Hematopoietic multipotent progenitor cell treated with erythropoietin and hydrocortisone succinate and interleukin-3 and kit ligand, for 15 days (in vitro differentiated cells): ENCODE measurements around the gene NSD2.
"Not testable (repeated sequence)": the region's sequence is repeated elsewhere in the genome, so short reads cannot be mapped to it uniquely, and the experiment has no call there.

Experiments
- DNase-seq: peaks from one replicate; pipeline ENCODE4 v3.0.0-alpha.2; 2015; ENCODE audit warnings: low spot score

NSD2 gene

DNA sequence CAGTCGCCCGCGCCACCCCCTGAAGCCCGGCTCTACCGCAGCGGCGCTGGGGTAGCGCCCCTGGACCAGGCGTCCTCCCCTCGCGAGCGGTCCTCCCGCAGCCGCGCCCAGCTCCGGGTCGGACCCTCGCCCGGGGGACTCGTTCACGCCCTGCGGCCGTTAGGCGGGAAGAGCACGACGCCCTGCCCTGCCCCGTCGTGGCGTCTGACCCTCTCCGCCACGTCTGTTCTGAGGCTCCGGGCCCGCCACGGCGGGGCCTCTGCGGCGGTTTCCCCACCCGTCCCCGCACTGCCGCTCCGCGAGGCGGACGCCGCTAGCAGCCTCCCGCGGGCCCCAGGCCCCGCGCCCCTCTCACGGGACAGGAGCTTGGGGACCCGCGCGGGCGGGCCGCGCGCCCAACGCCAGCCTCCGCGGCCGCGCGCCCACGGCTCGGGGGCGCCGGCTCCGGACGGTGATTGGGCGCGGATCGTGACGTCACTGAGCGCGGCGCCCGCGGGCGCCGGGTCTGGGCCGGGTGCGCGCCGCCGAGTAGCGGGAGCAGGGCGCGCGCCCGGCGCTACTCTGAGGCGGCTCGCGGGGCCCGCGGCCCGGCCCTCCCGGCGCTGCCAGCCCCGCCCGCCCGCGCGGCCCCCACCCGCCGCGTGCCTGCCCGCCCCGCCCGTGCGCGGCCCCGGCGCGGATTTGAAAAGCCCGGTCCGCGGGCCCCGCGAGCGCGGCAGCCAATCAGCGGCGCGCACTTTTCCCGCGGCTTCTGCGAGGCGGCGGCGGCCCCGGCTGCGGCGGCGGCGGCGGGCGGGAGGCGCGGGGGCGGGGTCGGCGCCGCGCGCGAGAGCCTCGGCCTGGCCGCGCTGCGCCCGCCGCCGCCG, at the start of gene NSD2:
TSS of gene NSD2 (plus strand) at position 816 of the 866 bp plus-strand sequence. CDS start 29,262 bp downstream, outside the sequence.
- peak; percentile 90 for DNase-seq

DNA sequence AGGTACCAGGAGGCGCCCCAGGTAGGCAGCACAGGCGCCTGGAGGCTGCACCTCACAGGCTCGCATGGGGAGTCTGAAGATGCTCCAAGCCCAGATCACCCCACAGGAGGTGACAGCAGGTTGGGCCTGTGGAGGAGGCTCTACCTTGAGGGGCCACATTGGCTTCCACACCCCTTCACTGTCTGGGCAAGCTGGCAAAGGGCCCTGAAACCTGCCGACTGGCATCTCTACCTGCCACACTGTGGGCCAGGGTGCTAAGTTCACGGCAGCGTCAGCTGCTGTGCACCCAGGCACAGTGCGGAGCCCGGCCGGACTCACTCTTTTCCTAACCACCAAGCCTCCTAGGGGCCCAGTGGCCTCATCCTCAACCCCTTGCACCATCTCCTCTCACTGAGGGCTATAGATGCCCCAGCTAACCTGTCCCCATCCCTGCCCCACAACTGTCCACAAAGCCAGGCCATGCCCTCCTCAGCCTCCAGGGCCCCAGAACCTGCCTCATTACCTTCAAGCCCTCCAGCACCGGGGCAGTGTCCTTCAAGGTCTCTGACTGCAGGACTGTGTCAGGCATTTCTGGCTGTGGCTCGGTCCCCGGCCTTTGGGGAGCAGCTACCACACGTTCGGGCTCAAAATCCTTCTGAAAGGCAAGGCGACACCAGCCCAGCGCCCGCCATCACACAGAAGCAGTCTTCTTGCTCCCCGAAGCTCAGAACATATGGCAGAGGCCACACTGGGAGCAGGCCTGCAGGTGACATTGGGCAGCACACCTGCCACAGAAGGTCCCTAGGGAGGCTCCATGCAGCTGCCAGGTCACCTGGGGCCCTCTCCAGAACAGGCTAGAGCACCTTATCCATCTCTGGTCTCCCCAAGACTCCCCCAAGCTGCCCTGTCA, 49.3 kb upstream of the NSD2 start:
- DNase-seq = no peak

GRCh38 chr4:1822568-1823544, 48.3 kb upstream of the NSD2 start:
- DNase-seq = no peak

- DNase-seq = no peak
These were observed 47.7 kb upstream of the NSD2 start for GRCh38 chr4:1823545-1823932.

DNA sequence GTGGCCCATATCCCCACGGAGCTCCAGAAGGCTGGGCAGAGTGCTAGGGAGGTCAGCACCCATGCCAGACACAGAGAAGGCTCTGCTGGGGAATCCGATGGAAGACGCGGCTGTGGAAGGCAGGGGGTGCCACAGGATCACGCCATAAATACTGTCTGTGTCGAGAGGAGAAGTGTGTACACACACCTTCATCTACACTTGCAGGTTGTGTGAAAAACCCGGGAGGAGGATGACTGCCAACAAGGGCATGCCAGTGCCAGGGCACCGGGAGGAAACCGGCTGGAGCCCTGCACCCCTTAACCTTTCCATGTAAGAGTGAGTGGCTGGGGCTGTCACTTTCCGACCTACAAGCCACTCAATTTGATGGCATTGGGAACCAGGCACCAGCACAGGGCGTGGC, 46.4 kb upstream of the NSD2 start:
- DNase-seq = no peak

- no peak for DNase-seq
These were observed 45.9 kb upstream of the NSD2 start for GRCh38 chr4:1825326-1825725.

DNA sequence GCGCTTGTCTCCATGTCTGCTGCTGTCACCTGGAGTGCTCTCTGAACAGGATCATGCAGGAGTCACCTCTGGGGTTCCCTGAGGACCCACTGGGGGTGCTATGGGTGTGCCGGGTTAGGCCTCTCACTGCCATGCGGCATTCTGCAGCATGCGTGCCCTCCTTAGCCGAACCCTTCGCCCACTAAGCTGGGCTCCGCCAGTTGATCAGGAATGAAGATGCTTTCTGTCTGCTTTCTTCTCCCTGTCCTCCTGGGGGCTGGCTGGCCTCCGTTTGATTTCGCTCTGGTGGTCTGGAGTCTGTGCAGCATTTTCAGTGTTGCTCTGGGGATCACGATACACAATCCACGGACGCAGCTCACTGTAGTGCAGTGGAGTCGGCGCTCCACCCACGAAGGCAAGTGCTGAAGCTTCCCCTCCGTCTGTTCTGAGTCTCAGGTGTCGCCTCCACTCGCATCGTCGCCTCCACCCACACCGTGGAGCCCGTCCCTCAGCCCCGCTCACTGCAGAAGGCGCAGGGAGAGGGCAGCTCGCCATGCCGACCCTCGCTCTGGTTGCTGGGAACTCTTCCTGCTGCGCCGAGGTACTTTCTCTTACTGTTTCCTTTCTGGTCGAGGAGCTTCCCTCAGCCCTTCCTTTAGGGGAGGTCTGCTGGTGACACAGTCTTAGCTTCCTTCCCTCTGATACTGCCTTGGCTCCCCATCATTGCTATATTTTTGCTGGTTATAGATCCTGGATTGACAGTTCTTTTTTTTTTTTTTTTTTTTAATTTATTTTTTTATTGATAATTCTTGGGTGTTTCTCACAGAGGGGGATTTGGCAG, 44.5 kb upstream of the NSD2 start:
- no peak for DNase-seq

- DNase-seq = no peak
These were observed 41.0 kb upstream of the NSD2 start for GRCh38 chr4:1830234-1830633.

DNA sequence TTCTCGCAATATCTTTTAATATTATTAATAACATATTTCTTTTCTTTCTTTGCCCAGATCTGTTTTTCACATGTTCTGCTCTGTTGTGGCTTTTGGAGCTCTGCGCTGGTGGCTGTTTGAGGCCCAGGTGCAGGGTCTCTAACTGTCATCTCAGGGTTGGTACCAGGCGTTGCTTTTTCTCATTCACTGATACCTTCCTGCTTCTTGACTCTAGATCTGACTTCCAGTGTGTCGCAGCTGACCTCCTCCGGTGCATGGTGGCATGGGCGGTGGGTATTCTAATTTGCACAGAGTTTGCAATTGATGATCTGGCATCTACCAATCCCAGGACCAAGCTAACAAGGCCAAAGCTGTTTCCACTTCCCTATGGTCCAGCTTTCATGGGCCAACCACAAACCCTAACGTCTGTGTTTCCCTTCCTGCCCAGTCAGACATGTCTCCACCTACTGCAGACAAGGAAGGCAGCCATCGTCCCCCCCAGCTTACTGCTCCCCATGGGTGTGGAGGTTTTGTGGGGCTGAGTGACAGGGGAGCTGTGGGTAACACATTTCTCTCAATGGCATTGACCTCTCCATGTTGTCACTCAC, 40.5 kb upstream of the NSD2 start:
- DNase-seq = no peak

- DNase-seq = no peak
These were observed 39.9 kb upstream of the NSD2 start for GRCh38 chr4:1831331-1831730.

DNA sequence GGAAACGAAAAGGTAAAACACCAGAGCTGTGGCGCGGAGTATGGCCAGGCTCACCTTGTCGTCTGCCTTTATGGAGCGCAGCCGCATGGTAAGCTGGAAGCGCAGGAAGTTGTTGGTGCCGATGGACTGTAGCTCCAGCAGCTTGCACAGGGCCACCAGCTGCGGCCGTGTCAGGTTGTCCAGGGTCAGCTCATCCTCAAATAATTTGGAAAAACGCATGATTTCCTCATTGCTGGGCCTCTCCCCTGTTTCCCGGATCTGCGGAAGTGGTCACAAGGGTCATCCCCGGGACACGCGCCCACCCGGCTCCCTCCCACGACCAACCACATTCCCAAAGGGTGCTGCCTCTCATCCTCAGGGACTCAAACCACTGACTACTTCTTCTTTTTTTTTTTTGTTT, 38.5 kb upstream of the NSD2 start:
- no peak for DNase-seq

DNA sequence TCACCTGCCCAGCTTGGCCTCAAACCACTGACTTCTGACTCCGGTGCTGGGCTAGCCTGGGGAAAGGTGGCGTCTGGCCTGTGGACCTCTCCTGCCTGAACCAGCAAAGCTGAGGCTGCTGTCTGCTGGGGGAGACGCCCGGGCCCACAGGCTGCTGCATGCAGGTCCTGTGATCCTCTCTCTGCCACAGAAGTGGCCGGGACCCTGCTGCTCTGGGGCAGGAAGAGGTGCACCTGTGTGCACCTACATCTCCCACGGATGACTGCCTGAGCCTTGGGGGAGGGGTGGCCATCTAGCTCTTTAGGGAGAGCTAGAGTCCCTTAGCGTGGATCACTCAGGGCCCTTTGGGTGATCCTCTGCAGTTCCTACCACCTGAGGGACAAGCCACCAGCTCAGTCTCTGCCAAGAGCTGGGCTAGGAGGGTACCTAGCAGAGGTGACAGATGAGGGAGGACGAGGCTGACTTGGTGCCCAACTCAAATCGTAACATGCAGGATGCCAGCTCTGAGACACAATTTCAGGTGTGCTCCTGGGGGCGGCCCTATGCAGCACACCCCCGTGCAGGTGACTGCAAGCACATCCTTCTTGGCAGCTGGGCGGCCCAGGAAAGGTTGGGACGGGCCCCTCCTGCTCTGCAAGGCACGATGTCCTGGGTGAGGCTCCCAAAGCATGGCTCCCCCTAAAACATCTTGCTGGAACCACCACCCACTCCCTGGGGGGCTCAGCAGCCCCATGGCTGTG, 37.7 kb upstream of the NSD2 start:
- DNase-seq = no peak

DNA sequence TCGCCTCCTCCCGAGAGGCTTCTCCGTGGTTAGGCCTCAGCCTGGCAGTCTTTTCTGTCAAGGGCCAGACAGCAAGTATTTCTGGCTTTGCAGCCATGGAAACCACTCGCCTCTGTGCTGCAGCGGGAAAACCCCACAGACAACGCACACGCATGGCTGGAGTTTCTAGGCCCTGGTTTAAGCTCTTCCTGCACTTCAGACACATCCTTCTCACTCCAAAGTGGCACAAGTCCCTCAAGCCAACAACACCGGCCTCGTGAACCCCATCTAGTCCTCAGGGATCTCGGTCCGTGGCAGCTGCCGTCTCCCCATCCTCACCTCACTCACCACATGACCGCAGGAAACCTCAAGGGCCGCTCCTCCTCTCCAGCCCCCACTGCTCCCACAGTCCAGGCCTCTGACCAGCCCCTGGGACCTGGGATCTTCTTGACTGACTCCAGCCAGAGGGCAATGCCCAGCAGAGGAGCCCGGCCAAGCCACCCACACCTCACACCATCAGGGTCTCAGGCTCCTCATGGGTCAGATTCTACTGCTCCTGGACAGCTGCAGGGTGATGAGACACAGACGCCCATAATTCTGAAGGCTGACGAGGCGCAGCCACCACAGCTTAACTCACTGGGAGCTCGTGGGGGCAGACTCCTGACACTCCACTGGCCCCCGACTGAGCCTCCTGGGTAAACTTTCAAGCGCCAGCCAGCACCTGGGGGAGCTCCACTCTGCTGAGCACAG, 37.0 kb upstream of the NSD2 start:
- DNase-seq = no peak

DNA sequence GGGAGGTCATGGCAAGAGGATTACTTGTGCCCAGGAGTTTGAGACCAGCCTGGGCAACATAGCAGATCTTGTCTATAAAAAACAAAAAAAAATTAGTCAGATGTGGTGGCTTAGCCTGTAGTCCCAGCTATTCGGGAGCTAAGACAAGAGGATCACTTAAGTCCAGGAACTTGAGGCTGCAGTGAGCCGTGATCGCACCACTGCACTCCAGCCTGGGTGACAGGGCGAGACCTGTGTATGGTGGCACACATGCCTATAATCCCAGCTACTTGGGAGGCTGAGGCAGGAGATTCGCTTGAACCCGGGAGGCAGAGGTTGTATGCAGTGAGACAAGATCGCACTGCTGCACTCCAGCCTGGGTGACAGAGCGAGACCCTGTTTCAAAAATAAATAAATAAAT, 35.4 kb upstream of the NSD2 start:
- DNase-seq = not testable (repeated sequence)

DNA sequence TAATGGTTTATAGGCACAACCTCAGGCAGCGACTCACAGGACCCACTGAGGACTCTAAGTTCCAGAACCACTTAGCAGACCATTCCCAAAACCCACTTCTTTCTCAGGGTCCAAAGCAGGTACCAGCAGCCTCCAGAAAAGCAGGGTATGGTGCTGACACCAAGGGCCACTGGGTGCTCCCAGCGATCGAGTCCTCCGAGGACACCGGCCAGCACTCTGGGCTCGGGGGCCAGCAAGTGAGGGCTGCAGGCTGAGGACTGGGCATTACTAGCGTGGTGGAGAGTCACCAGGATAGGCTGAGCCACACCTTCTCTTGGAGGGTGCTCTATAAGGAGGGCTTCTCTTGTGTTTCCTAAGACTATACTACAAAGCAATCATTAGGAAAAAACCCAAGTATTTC, 34.5 kb upstream of the NSD2 start:
- no peak for DNase-seq

DNA sequence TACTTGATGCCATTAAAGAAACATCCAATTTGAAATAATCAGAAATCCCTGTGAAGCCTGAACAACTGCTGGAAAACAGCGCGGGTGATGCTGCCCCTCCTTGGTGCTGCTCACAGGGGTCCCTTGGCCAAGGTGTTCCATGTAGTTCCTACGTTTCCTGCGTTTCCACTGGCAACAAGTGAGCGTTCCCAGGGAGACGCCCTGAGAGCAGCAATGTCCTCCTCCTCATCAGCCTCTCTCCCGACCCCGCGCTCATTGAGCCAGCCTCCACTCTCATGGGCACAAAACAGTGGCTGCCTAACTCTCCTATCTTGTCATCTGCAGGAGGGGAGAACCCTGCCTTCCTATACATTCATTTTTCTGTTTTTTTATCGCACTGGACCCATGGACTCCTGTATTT, 34.1 kb upstream of the NSD2 start:
- no peak for DNase-seq

- DNase-seq = no peak
These were observed 31.9 kb upstream of the NSD2 start for GRCh38 chr4:1839282-1839681.

DNA sequence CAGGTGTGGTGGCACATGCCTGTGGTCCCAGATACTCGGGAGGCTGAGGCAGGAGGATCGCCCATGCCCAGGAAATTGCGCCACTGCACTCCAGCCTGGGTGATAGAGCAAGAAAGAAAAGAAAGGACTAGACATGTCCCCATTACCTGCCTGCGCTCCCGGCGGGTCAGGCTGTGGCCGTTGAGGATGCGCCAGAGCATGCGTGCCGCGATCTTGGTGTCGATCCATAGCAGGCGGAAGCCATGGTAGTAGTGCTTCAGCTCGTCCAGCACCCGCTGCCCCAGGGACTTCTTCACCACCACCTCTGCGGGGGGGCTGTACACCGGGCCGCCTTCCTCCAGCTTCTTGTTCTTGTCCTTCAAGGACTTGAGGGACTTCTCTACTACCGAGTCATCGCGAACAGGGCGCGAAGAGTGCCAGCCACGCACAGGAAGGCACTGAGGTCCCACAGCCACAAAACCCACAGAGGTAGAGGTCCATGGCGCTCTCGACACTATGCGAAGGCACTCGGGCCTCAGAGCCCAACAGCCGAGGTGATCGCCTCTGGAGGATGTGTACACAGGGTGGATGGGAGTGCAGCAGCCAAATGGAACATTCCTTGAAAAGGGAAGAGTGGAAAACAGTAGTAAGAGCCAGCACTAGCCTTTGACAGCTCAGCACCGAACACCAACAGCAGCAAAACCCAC, 29.8 kb upstream of the NSD2 start:
- no peak for DNase-seq

DNA sequence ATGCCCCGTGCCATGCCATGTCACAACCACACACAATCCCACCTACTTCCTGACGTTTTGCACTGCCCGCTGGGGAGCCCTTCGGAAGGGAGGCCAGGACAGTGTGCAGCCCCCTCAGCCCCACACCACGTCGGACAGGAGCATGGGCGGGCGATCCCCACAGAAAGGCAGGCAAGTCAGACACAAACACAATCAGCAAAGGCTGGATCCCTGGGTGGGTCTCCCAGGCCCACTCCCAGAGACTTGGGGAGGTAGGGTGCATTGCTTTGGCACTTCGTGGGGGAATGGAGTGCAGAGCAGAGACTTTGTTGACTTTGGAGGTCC, 29.3 kb upstream of the NSD2 start:
- no peak for DNase-seq
